ENCODE results near the gene ADAMTS14. TPM values are rescaled to one million over a fixed set of nuclear protein-coding genes. Genes with fewer than 3 reads are reported as not detected.
A peak's percentile ranks its signal among the peaks of the same experiment; 100 is the strongest.

ADAMTS14 gene
- total RNA-seq, 4 donors from 2014 or later = 4.2 to 12.1 (median 7.4) TPM

- no peak overlapping the region for H3K4me3 ChIP-seq
- peaks cover 0 to 15% (median 0%) of the 10 kb centered on the region in 4 donors for H3K4me1 ChIP-seq
- TF ChIP-seq CTCF (IDR thresholded peaks at IDR 0.05) (no peak), POLR2A (IDR thresholded peaks at IDR 0.05) (no peak), EP300 (IDR thresholded peaks at IDR 0.05) (no peak)
- no peaks in the 10 kb centered on the region for H3K36me3 ChIP-seq
- H3K9me3 ChIP-seq = peaks cover 0 to 13% (median 0%) of the 10 kb centered on the region in 4 donors
- 49 to 52% methylated on average over 16 of the region's 16 CpGs for WGBS, 2 donors
- H3K27me3 ChIP-seq = no peaks in the 10 kb centered on the region
- peak in 1 of 2 donors; percentile 43 for DNase-seq (ENCODE audit: low spot score in 2 of 2)
- peak overlapping the region in 2 of 4 donors; percentile 20 to 43 for H3K27ac ChIP-seq
These were observed 19.3 kb upstream of the ADAMTS14 start for GRCh38 chr10:70652761-70653657.

- H3K4me3 ChIP-seq = no peak overlapping the region
- no peak overlapping the region for H3K27ac ChIP-seq
- no peak for TF ChIP-seq POLR2A (IDR thresholded peaks at IDR 0.05)
- no peak for TF ChIP-seq EP300 (IDR thresholded peaks at IDR 0.05)
- no peak for TF ChIP-seq CTCF (IDR thresholded peaks at IDR 0.05)
- H3K27me3 ChIP-seq = no peaks in the 10 kb centered on the region
- no peaks in the 10 kb centered on the region for H3K36me3 ChIP-seq
- peaks cover 0 to 15% (median 0%) of the 10 kb centered on the region in 4 donors for H3K4me1 ChIP-seq
- WGBS, 2 donors = 94 to 96% methylated on average over 12 of the region's 12 CpGs
- peaks cover 0 to 14% (median 0%) of the 10 kb centered on the region in 4 donors for H3K9me3 ChIP-seq
- DNase-seq (ENCODE audit: low spot score in 2 of 2) = no peak
These were observed 17.0 kb upstream of the ADAMTS14 start for GRCh38 chr10:70655316-70655715.

DNA sequence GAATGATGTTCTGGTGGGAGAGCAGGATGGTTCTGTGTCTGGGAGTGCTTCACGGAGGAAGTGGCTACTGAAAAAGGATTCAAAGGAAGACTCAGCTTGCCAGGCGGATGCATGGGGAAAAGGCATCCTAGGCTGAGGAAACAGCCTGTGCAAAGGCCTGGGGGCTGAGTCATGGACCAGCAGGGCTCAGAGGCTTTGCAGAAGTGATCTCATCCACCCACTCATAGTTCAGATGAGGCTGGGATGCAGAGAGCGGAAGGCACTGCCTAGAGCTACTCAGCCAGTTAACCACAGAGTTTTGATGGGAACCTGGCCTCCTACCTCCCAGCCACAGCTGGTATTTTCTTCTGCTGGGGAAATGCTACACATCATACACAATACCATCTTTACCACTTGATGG is 15.8 kb upstream of the ADAMTS14 start:
- H3K36me3 ChIP-seq = no peaks in the 10 kb centered on the region
- 38 to 39% methylated on average over 3 of the region's 3 CpGs for WGBS, 2 donors
- TF ChIP-seq POLR2A (IDR thresholded peaks at IDR 0.05) (no peak), CTCF (IDR thresholded peaks at IDR 0.05) (no peak), EP300 (IDR thresholded peaks at IDR 0.05) (no peak)
- no peaks in the 10 kb centered on the region for H3K27me3 ChIP-seq
- peaks cover 0 to 14% (median 0%) of the 10 kb centered on the region in 4 donors for H3K9me3 ChIP-seq
- no peak for DNase-seq (ENCODE audit: low spot score in 2 of 2)
- H3K27ac ChIP-seq = no peak overlapping the region
- H3K4me1 ChIP-seq = peaks cover 0 to 15% (median 0%) of the 10 kb centered on the region in 4 donors
- no peak overlapping the region for H3K4me3 ChIP-seq

- Histone ChIP-seq H3K27me3 (no peaks in the 10 kb centered on the region), H3K4me1 (peaks cover 0 to 15% (median 0%) of the 10 kb centered on the region in 4 donors), H3K27ac (no peak overlapping the region), H3K9me3 (peaks cover 0 to 11% (median 0%) of the 10 kb centered on the region in 4 donors), H3K36me3 (no peaks in the 10 kb centered on the region), H3K4me3 (no peak overlapping the region)
- TF ChIP-seq CTCF (IDR thresholded peaks at IDR 0.05) = no peak
- TF ChIP-seq POLR2A (IDR thresholded peaks at IDR 0.05) = no peak
- TF ChIP-seq EP300 (IDR thresholded peaks at IDR 0.05) = no peak
- DNase-seq (ENCODE audit: low spot score in 2 of 2) = no peak
- WGBS, 2 donors = 76 to 78% methylated on average over 6 of the region's 6 CpGs
These were observed 15.3 kb upstream of the ADAMTS14 start for GRCh38 chr10:70657041-70657440.

DNA sequence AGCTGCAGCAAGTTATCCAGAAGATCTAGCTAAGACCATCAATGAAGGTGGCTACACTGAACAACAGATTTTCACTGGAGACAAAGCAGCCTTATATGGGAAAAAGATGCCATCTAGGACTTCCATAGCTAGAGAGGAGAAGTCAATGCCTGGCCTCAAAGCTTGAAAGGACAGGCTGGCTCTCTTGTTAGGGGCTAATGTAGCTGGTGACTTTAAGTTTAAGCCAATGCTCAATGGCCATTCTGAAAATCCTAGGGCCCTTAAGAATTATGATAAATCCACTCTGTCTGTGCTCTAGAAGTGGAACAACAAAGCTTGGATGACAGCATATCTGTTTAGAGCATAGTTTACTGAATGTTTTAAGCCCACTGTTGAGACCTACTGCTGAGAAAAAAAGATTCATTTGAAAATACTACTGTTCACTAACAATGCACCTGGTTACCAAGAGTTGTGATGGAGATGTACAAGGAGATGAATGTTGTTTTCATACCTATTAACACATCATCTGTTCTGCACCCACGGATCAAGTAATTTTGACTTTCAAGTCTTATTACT is 13.6 kb upstream of the ADAMTS14 start:
- no peak overlapping the region for H3K4me3 ChIP-seq
- DNase-seq (ENCODE audit: low spot score in 2 of 2) = no peak
- WGBS, 2 donors = 97% methylated on average over 1 of the region's 1 CpG
- H3K36me3 ChIP-seq = no peaks in the 10 kb centered on the region
- TF ChIP-seq CTCF (IDR thresholded peaks at IDR 0.05) (no peak), EP300 (IDR thresholded peaks at IDR 0.05) (no peak), POLR2A (IDR thresholded peaks at IDR 0.05) (no peak)
- H3K27me3 ChIP-seq = no peaks in the 10 kb centered on the region
- peaks cover 0 to 9% (median 0%) of the 10 kb centered on the region in 4 donors for H3K9me3 ChIP-seq
- H3K27ac ChIP-seq = no peak overlapping the region
- H3K4me1 ChIP-seq = peaks cover 0 to 4% (median 0%) of the 10 kb centered on the region in 4 donors

Data from tibial nerve (tissue), 4 donors.